ENCODE data around the gene ZBTB16. TPM values are rescaled to one million over a fixed set of nuclear protein-coding genes. Genes with fewer than 3 reads are reported as not detected.

The ZBTB16 gene
- total and polyA plus RNA-seq, 9 donors, result 12.7 to 160 (median 68.7) TPM

- H3K36me3 ChIP-seq, result no peaks in the 10 kb centered on the region
These were observed 68.9 kb downstream of the ZBTB16 start for GRCh38 chr11:114128399-114128798.

GRCh38 chr11:114129142-114129541 is 69.6 kb downstream of the ZBTB16 start:
- intact Hi-C loops (cut with DNase I), result no loop called here
- Histone ChIP-seq H3K9me3 (no peaks in the 10 kb centered on the region), H3K27me3 (no peaks in the 10 kb centered on the region), H3K4me3 (no peak overlapping the region), H3K27ac (no peak overlapping the region), H3K36me3 (no peaks in the 10 kb centered on the region), H3K4me1 (ENCODE audit: insufficient read depth) (peaks cover 23% of the 10 kb centered on the region)
- 89 to 91% (median 90%) methylated on average over 9 of the region's 9 CpGs for WGBS, 3 donors
- no peak for TF ChIP-seq EP300 (IDR thresholded peaks at IDR 0.05)
- no peak for TF ChIP-seq POLR2A (IDR thresholded peaks at IDR 0.05)
- no peak for TF ChIP-seq CTCF (IDR thresholded peaks at IDR 0.05)
- no peak for DNase-seq

More at GRCh38 chr11:114128399-114128798, 68.9 kb downstream of the ZBTB16 start:
- DNase-seq, result no peak
- WGBS, 3 donors, result 94 to 96% (median 95%) methylated on average over 5 of the region's 5 CpGs
- Histone ChIP-seq H3K27ac (no peak overlapping the region), H3K4me1 (ENCODE audit: insufficient read depth) (peaks cover 19% of the 10 kb centered on the region), H3K4me3 (no peak overlapping the region), H3K27me3 (no peaks in the 10 kb centered on the region), H3K9me3 (no peaks in the 10 kb centered on the region)
- TF ChIP-seq EP300 (IDR thresholded peaks at IDR 0.05) (no peak), POLR2A (IDR thresholded peaks at IDR 0.05) (no peak), CTCF (IDR thresholded peaks at IDR 0.05) (no peak)
- intact Hi-C loops (cut with DNase I), result no loop called here

- TF ChIP-seq EP300 (IDR thresholded peaks at IDR 0.05) (no peak), CTCF (IDR thresholded peaks at IDR 0.05) (no peak)
- no peak overlapping the region for H3K27ac ChIP-seq
- H3K36me3 ChIP-seq, result no peaks in the 10 kb centered on the region
- no peak for DNase-seq
- intact Hi-C loops (cut with DNase I), result loop anchor here in 1 of 4 donors (10.0 kb wide), 1 partner anchor 55 kb away; no protein-coding TSS in a partner anchor
- no peak overlapping the region for H3K4me3 ChIP-seq
- WGBS, 3 donors, result 37 to 65% (median 38%) methylated on average over 8 of the region's 8 CpGs
- H3K4me1 ChIP-seq (ENCODE audit: insufficient read depth), result peaks cover 22% of the 10 kb centered on the region
- no peaks in the 10 kb centered on the region for H3K27me3 ChIP-seq
- H3K9me3 ChIP-seq, result no peaks in the 10 kb centered on the region
These were observed 70.2 kb downstream of the ZBTB16 start for GRCh38 chr11:114129699-114130098.

- no peaks in the 10 kb centered on the region for H3K27me3 ChIP-seq
- no peaks in the 10 kb centered on the region for H3K36me3 ChIP-seq
- H3K4me1 ChIP-seq (ENCODE audit: insufficient read depth), result peaks cover 25% of the 10 kb centered on the region
- intact Hi-C loops (cut with DNase I), result loop anchor here in 1 of 4 donors (10.0 kb wide), 1 partner anchor 55 kb away; no protein-coding TSS in a partner anchor
- H3K27ac ChIP-seq, result no peak overlapping the region
- DNase-seq, result no peak
- WGBS, 3 donors, result 89 to 96% (median 93%) methylated on average over 6 of the region's 6 CpGs
- no peaks in the 10 kb centered on the region for H3K9me3 ChIP-seq
- no peak overlapping the region for H3K4me3 ChIP-seq
- TF ChIP-seq EP300 (IDR thresholded peaks at IDR 0.05), result no peak
- no peak for TF ChIP-seq POLR2A (IDR thresholded peaks at IDR 0.05)
- TF ChIP-seq CTCF (IDR thresholded peaks at IDR 0.05), result no peak
These were observed 70.6 kb downstream of the ZBTB16 start for GRCh38 chr11:114130115-114130576.

Measured in ovary (tissue), 9 donors.